Stomach (tissue), 4 donors: ENCODE measurements around the gene CBFA2T3.

Source experiments
- EP300 ChIP-seq: sonication (generic); formaldehyde crosslinking; IDR thresholded peaks from one replicate; pipeline ENCODE4 v1.6.1; 2017; ENCODE audit warnings: antibody characterized with exemption
- POLR2A ChIP-seq, 4 donors: fragments of 450-650 bp; IDR thresholded peaks; one replicate each; pipeline ENCODE4 v1.6.1; 2016; ENCODE audit warnings: antibody characterized with exemption in 4 of 4, control low read depth in 2 of 4, mild to moderate bottlenecking in 1 of 4, moderate library complexity in 1 of 4
- POLR2AphosphoS5 ChIP-seq, 3 donors: sonication (generic); formaldehyde crosslinking; IDR thresholded peaks; one replicate each; pipeline ENCODE4 v1.6.1; 2016; ENCODE audit warnings: antibody characterized with exemption in 3 of 3
- TF ChIP-seq, protein P1 (sequence below), 7 experiments: fragments of 450-650 bp in 4 of 7; fragments of 200-600 bp in 3 of 7; sonication (generic) in 3 of 7; IDR thresholded peaks; one replicate each; pipeline ENCODE4 v1.5.1; 2016 to 2019; ENCODE audit warnings: antibody characterized with exemption in 7 of 7, control low read depth in 2 of 7, mild to moderate bottlenecking in 1 of 7

DNA sequence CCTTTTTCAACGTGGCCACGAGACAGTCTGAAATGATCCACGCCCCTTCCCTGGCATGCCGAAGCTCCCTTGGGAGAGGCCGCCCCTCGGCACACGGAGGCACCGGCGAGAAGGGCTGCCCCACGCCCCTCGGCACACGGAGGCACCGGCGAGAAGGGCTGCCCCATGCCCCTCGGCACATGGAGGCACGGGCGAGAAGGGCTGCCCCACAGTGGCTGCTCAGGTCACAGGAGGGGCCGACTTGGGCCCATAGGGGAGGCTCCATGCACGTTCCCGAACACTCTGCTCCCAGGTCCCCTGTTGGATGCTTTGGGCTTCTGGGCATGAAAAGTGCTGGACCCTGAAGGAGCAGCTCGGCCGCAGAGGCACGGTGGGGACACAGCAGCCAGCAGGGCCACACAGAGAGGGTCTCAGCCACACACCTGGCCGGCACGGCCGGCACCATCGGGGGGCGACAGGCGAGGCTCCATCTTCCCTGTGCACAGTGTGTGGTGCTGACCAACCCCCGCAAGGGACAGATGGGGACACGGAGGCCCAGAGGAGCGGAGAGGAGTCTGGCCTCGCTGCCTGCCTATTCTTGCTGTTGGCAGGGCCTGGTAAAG lies 42.8 kb downstream of the CBFA2T3 start:
- TF ChIP-seq, protein P1, sequence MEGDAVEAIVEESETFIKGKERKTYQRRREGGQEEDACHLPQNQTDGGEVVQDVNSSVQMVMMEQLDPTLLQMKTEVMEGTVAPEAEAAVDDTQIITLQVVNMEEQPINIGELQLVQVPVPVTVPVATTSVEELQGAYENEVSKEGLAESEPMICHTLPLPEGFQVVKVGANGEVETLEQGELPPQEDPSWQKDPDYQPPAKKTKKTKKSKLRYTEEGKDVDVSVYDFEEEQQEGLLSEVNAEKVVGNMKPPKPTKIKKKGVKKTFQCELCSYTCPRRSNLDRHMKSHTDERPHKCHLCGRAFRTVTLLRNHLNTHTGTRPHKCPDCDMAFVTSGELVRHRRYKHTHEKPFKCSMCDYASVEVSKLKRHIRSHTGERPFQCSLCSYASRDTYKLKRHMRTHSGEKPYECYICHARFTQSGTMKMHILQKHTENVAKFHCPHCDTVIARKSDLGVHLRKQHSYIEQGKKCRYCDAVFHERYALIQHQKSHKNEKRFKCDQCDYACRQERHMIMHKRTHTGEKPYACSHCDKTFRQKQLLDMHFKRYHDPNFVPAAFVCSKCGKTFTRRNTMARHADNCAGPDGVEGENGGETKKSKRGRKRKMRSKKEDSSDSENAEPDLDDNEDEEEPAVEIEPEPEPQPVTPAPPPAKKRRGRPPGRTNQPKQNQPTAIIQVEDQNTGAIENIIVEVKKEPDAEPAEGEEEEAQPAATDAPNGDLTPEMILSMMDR (IDR thresholded peaks at IDR 0.05) = no peak
- no peak for TF ChIP-seq EP300
- no peak for TF ChIP-seq POLR2A (IDR thresholded peaks at IDR 0.05)
- TF ChIP-seq POLR2AphosphoS5 (IDR thresholded peaks at IDR 0.05) = no peak
